ENCODE measurements around the gene EEF1AKMT3. TPM values are rescaled to one million over a fixed set of nuclear protein-coding genes. Genes with fewer than 3 reads are reported as not detected.

The EEF1AKMT3 gene
- total and polyA plus RNA-seq, 9 of the 15 experiments (the other 6 are each of a cell fraction or from before 2014, with no cell fraction given) = 4.1 to 17.2 (median 7.9) TPM

DNA sequence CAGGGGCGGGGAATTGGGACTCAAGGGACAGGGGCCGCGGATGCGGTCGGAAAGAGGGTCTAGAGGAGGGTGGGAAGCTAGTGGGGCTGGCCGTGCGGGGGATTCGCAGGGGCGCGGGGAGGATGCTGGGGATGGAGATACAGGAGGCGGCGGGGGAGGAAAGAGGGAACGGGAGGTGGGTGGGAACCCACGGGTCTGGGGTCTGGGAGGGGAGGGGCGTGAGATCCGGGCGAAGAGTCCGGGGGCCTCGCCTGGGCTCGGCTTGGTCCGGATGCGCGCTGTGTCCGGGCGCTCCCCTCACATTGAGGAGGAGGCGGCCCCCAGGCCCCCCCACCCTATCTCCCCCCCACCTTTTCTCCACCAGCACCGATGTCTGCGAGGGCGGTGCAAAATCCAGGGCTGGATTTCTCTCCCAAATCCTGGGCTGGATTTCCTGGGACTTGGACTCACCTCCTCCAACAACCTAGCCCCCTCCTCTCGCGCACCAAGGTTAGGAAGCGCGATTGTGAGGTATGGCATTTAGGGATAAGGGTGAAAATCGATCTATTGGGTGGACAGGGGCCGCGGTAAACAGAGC lies 33.7 kb upstream of the EEF1AKMT3 start, which contains the start of gene AGAP2:
AGAP2 (minus strand) TSS at position 82 of the 577 bp plus-strand sequence. CDS start 496 bp downstream, outside the sequence.
- Histone ChIP-seq H3K27me3 (ENCODE audit: control insufficient read depth in 2 of 2, insufficient read depth in 2 of 2, low read length in 2 of 2) (peaks cover 2 to 36% of the 10 kb centered on the region in 2 experiments; a peak in 3 of 5 replicates), H3K36me3 (ENCODE audit: control insufficient read depth, insufficient read depth, low read length) (no peaks in the 10 kb centered on the region), H3K4me3 (no peak within 1 kb of the TSS), H3K27ac (ENCODE audit: extremely low read depth, low read depth, low read length) (no peak within 1 kb of the TSS), H3K4me1 (replicated peaks in 1 of 2; ENCODE audit: control insufficient read depth in 2 of 2, insufficient read depth in 2 of 2, low read length in 2 of 2) (peaks cover 9 to 36% of the 10 kb centered on the region in 2 experiments; a peak in 4 of 5 replicates), H3K79me2 (ENCODE audit: control insufficient read depth, insufficient read depth, low read length) (no peaks in the 10 kb centered on the region), H2AFZ (ENCODE audit: low read depth, low read length) (no peak within 1 kb of the TSS), H4K20me1 (replicated peaks; ENCODE audit: control insufficient read depth, insufficient read depth, low read length) (no peaks in the 10 kb centered on the region), H3K4me2 (ENCODE audit: insufficient read depth, low read length) (no peak within 1 kb of the TSS), H3K9me1 (ENCODE audit: control insufficient read depth, insufficient read depth, low read length) (no peaks in the 10 kb centered on the region), H3K9ac (ENCODE audit: insufficient read depth in 1 of 2, low read depth in 2 of 2, low read length in 2 of 2) (0 out of 4 replicates have a peak within 1 kb of the TSS, but pooled peaks of 1 of the 2 experiments have one; percentile 87), H3K9me3 (replicated peaks; ENCODE audit: control insufficient read depth, insufficient read depth, low read depth, low read length) (no peaks in the 10 kb centered on the region)
- CTCF ChIA-PET (ENCODE audit: low intra/inter-chr PET ratio) = no interaction called here
- intact Hi-C loops (cut with micrococcal nuclease) = loop anchor here (5.0 kb wide), 1 partner anchor 216 kb away; the partner anchor contains the start of genes DDIT3 and MBD6
- ATAC-seq = no peak
- POLR2A ChIA-PET = interaction anchor here (0.7 to 1.1 kb wide), 4 partner anchors 9 to 148 kb away, joined by 3 to 6 read pairs (median 4); partner anchors contain the start of gene PIP4K2C
- peak in 1 of 4 experiments; percentile 23 for DNase-seq (ENCODE audit: extremely low read depth in 1 of 4, low spot score in 3 of 4)
- TF ChIP-seq MAZ (CRISPR knock-in tag; conservative IDR thresholded peaks at IDR 0.05 in 1 of 2, IDR thresholded peaks at IDR 0.05 in 1 of 2) (0 out of 4 replicates have a peak, but pooled peaks of 1 of the 2 experiments have one; percentile 17), HDAC1 (IDR thresholded peaks at IDR 0.05) (no peak), KDM2B (CRISPR knock-in tag; IDR thresholded peaks at IDR 0.05) (no peak), TOE1 (IDR thresholded peaks at IDR 0.05; ENCODE audit: borderline replicate concordance) (no peak), TOE1 (CRISPR knock-in tag; IDR thresholded peaks at IDR 0.05; ENCODE audit: borderline replicate concordance, low read depth) (no peak), ZNF408 (CRISPR knock-in tag; IDR thresholded peaks at IDR 0.05; ENCODE audit: low read depth) (no peak), ZNF232 (CRISPR knock-in tag; IDR thresholded peaks at IDR 0.05) (no peak), HIVEP1 (CRISPR knock-in tag; IDR thresholded peaks at IDR 0.05) (no peak), EGR1 (conservative IDR thresholded peaks at IDR 0.05) (peak; percentile 57; the same call in 1 of the 2 replicates), PCBP1 (IDR thresholded peaks at IDR 0.05; ENCODE audit: low read depth, low read length, poor library complexity, severe bottlenecking) (peak; percentile 77), NEUROD1 (IDR thresholded peaks at IDR 0.05; ENCODE audit: borderline replicate concordance, low read depth, low read length, partially characterized antibody) (peak; percentile 91), ZBTB7A (IDR thresholded peaks at IDR 0.05; ENCODE audit: borderline replicate concordance, control insufficient read depth, low read depth, low read length) (peak; percentile 52; the same call in 1 of the 2 replicates)
- TF ChIP-seq, protein P1, sequence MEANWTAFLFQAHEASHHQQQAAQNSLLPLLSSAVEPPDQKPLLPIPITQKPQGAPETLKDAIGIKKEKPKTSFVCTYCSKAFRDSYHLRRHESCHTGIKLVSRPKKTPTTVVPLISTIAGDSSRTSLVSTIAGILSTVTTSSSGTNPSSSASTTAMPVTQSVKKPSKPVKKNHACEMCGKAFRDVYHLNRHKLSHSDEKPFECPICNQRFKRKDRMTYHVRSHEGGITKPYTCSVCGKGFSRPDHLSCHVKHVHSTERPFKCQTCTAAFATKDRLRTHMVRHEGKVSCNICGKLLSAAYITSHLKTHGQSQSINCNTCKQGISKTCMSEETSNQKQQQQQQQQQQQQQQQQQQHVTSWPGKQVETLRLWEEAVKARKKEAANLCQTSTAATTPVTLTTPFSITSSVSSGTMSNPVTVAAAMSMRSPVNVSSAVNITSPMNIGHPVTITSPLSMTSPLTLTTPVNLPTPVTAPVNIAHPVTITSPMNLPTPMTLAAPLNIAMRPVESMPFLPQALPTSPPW (CRISPR knock-in tag; IDR thresholded peaks at IDR 0.05) = peak; percentile 33; the same call in 1 of the 2 replicates
- TF ChIP-seq, protein P2, sequence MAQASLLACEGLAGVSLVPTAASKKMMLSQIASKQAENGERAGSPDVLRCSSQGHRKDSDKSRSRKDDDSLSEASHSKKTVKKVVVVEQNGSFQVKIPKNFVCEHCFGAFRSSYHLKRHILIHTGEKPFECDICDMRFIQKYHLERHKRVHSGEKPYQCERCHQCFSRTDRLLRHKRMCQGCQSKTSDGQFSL (CRISPR knock-in tag; IDR thresholded peaks at IDR 0.05) = peak; percentile 47; the same call in 1 of the 2 replicates
- TF ChIP-seq, protein P2 (tag; IDR thresholded peaks at IDR 0.05) = peak in 1 of 2 experiments; percentile 60; a peak in 1 of 4 replicates
- 54% methylated on average over 8 of the region's 36 CpGs for WGBS (ENCODE audit: insufficient coverage, low coverage, missing lambda C conversion rate)
- in situ Hi-C loops (cut with MboI) = no loop called here
- no peak for FAIRE-seq
- BruUV-seq (replicated peaks) = no TSS peak

Measured in K562 (cell line).